Karpas-422 (cell line): ENCODE data around the gene CEP112. TPM values are rescaled to one million over a fixed set of nuclear protein-coding genes. Genes with fewer than 3 reads are reported as not detected.

Source experiments
- DNase-seq: peaks from one replicate; pipeline ENCODE4 v3.0.0-alpha.2; 2015
- H2AFZ ChIP-seq: fragments of 200-600 bp; sonication (generic); 2 replicates; pipeline ENCODE4 v1.6.1; 2014; ENCODE audit warnings: antibody characterized with exemption, low read length, mixed read lengths
- H3K27ac ChIP-seq: fragments of 200-600 bp; sonication (generic); 2 replicates; pipeline ENCODE4 v1.5.1; 2014; ENCODE audit warnings: mild to moderate bottlenecking, low read length, moderate library complexity
- H3K27me3 ChIP-seq: fragments of 200-600 bp; sonication (generic); 2 replicates; pipeline ENCODE4 v1.6.1; 2014; ENCODE audit warnings: low read length, mixed read lengths
- H3K36me3 ChIP-seq: fragments of 200-600 bp; sonication (generic); 2 replicates; pipeline ENCODE4 v1.6.1; 2014; ENCODE audit warnings: low read length, mixed read lengths; ENCODE audit not compliant: insufficient read depth
- H3K4me1 ChIP-seq: fragments of 200-600 bp; sonication (generic); 2 replicates; pipeline ENCODE4 v1.6.1; 2014; ENCODE audit warnings: mild to moderate bottlenecking, low read length, mixed read lengths
- H3K4me2 ChIP-seq: fragments of 200-600 bp; sonication (generic); 2 replicates; pipeline ENCODE4 v1.6.1; 2014; ENCODE audit warnings: low read length, low read depth, mild to moderate bottlenecking; ENCODE audit not compliant: poor library complexity, severe bottlenecking
- H3K4me3 ChIP-seq: fragments of 200-600 bp; sonication (generic); 2 replicates; pipeline ENCODE4 v1.5.1; 2014; ENCODE audit warnings: mild to moderate bottlenecking, antibody characterized with exemption, low read length, mixed read lengths
- H3K79me2 ChIP-seq: fragments of 200-600 bp; sonication (generic); 2 replicates; pipeline ENCODE4 v1.6.1; 2014; ENCODE audit warnings: mild to moderate bottlenecking, low read length, mixed read lengths
- H3K9ac ChIP-seq: fragments of 200-600 bp; sonication (generic); 2 replicates; pipeline ENCODE4 v1.6.0; 2014; ENCODE audit warnings: low read length
- H3K9me2 ChIP-seq: fragments of 200-600 bp; sonication (generic), shearing (Covaris generic); replicated peaks from 2 replicates; pipeline ENCODE4 v1.6.0; 2014; ENCODE audit warnings: mild to moderate bottlenecking, low read length, moderate library complexity; ENCODE audit not compliant: insufficient read depth
- H3K9me3 ChIP-seq: fragments of 300-700, 200-600 bp; sonication (generic); 2 replicates; pipeline ENCODE4 v1.6.1; 2014; ENCODE audit warnings: low read length, mixed read lengths
- H4K20me1 ChIP-seq: fragments of 200-600 bp; sonication (generic); 2 replicates; pipeline ENCODE4 v1.6.1; 2014; ENCODE audit warnings: mild to moderate bottlenecking, antibody characterized with exemption, low read length, low read depth; ENCODE audit not compliant: insufficient read depth
- total RNA-seq: library from RNA; depleted of rRNA; stranded (reverse); fragments of >200 nt; shearing (Covaris generic); gene quantifications from 2 replicates; pipeline ENCODE4 v1.2.3, GENCODE V29; 2014; ENCODE audit warnings: low replicate concordance

The CEP112 gene
- total RNA-seq, 1 experiment from 2014 or later, result not detected

DNA sequence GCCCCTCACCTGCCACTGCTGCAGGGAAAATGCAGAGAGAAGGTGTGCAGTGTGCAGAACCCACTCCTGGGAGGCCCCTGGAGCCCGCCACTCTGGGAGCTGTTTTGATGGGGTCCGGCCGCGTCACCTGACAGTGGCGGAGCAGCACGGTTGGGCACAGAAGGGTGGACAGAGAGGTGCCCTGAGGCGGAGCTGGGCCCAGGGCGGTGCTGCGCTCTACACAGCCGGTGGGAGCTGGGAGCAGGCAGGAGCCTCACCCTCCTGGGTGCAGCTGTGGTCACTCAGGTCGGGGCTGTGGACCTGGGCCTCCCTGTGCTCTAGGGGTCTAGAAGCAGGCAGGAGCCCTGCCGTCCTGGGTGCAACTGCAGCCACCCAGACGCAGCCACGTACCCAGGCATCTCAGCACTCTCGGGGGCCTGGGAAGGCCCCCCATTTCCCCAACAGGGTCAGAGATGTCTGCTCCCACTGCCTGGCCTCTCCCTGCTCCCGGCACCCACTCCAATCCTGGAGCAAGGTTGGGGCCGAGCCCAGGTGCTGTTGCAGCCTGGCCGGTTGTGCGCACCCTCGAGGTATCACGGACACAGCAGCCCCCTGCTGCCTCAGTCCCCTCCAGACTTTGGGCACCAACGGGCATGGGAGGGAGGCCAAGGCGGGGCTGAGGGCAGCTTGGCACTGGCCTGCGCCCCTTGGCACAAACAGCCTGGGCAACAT lies 326.1 kb downstream of the CEP112 start:
- no peaks in the 10 kb centered on the region for H3K79me2 ChIP-seq
- no peaks in the 10 kb centered on the region for H3K4me1 ChIP-seq
- no peak overlapping the region for H2AFZ ChIP-seq
- no peaks in the 10 kb centered on the region for H4K20me1 ChIP-seq
- H3K9ac ChIP-seq, result no peak overlapping the region
- no peak overlapping the region for H3K27ac ChIP-seq
- H3K9me2 ChIP-seq, result no peaks in the 10 kb centered on the region
- H3K9me3 ChIP-seq, result no peaks in the 10 kb centered on the region
- H3K36me3 ChIP-seq, result no peaks in the 10 kb centered on the region
- H3K4me2 ChIP-seq, result no peak overlapping the region
- no peak overlapping the region for H3K4me3 ChIP-seq
- no peak for DNase-seq
- H3K27me3 ChIP-seq, result no peaks in the 10 kb centered on the region

- H3K36me3 ChIP-seq, result no peaks in the 10 kb centered on the region
- H3K9me2 ChIP-seq, result no peaks in the 10 kb centered on the region
- H2AFZ ChIP-seq, result no peak overlapping the region
- H3K9me3 ChIP-seq, result no peaks in the 10 kb centered on the region
- DNase-seq, result no peak
- H3K27me3 ChIP-seq, result no peaks in the 10 kb centered on the region
- no peak overlapping the region for H3K4me2 ChIP-seq
- H3K4me1 ChIP-seq, result no peaks in the 10 kb centered on the region
- no peak overlapping the region for H3K27ac ChIP-seq
- no peak overlapping the region for H3K9ac ChIP-seq
- no peaks in the 10 kb centered on the region for H4K20me1 ChIP-seq
- no peaks in the 10 kb centered on the region for H3K79me2 ChIP-seq
- no peak overlapping the region for H3K4me3 ChIP-seq
Measured at GRCh38 chr17:65864394-65864793, 327.5 kb downstream of the CEP112 start.

GRCh38 chr17:65857718-65858117 lies 334.2 kb downstream of the CEP112 start:
- no peak overlapping the region for H2AFZ ChIP-seq
- H3K4me1 ChIP-seq, result no peaks in the 10 kb centered on the region
- H3K9ac ChIP-seq, result no peak overlapping the region
- H3K79me2 ChIP-seq, result no peaks in the 10 kb centered on the region
- no peaks in the 10 kb centered on the region for H3K9me2 ChIP-seq
- no peak overlapping the region for H3K4me2 ChIP-seq
- H3K9me3 ChIP-seq, result no peaks in the 10 kb centered on the region
- no peak overlapping the region for H3K4me3 ChIP-seq
- no peak for DNase-seq
- no peaks in the 10 kb centered on the region for H4K20me1 ChIP-seq
- H3K27me3 ChIP-seq, result no peaks in the 10 kb centered on the region
- no peak overlapping the region for H3K27ac ChIP-seq
- no peaks in the 10 kb centered on the region for H3K36me3 ChIP-seq

GRCh38 chr17:65856865-65857264 lies 335.1 kb downstream of the CEP112 start:
- Histone ChIP-seq H3K36me3 (no peaks in the 10 kb centered on the region), H3K4me1 (no peaks in the 10 kb centered on the region), H3K27me3 (no peaks in the 10 kb centered on the region), H3K9me3 (no peaks in the 10 kb centered on the region), H3K4me3 (no peak overlapping the region), H3K9ac (no peak overlapping the region), H2AFZ (no peak overlapping the region), H3K9me2 (no peaks in the 10 kb centered on the region), H3K79me2 (no peaks in the 10 kb centered on the region), H3K4me2 (no peak overlapping the region), H4K20me1 (no peaks in the 10 kb centered on the region), H3K27ac (no peak overlapping the region)
- DNase-seq, result no peak

GRCh38 chr17:65855675-65856074 lies 336.3 kb downstream of the CEP112 start:
- no peak overlapping the region for H3K4me3 ChIP-seq
- H3K9me3 ChIP-seq, result no peaks in the 10 kb centered on the region
- H3K27me3 ChIP-seq, result no peaks in the 10 kb centered on the region
- no peaks in the 10 kb centered on the region for H3K9me2 ChIP-seq
- H3K4me1 ChIP-seq, result no peaks in the 10 kb centered on the region
- no peak overlapping the region for H3K4me2 ChIP-seq
- H3K27ac ChIP-seq, result no peak overlapping the region
- DNase-seq, result no peak
- H4K20me1 ChIP-seq, result no peaks in the 10 kb centered on the region
- H2AFZ ChIP-seq, result no peak overlapping the region
- no peaks in the 10 kb centered on the region for H3K79me2 ChIP-seq
- no peaks in the 10 kb centered on the region for H3K36me3 ChIP-seq
- no peak overlapping the region for H3K9ac ChIP-seq

DNA sequence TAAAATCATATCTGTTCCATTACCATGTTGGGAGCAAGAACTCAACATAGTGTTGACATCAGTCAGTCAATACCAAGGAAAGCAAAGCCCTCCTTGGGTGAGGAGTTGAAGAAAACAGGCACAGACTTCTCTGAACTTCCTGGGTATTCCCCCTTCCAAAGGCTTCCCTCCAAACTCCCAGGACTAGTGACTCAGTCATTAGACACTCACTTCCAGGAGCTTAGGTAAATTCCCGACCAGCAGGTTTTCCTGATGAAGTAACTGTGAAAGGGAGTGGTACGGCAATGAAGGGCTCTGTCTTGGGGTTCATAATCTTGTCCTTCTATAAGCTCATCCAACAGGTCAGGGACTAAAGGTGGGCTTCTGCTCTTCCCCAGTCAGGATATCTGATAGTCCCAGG lies 336.7 kb downstream of the CEP112 start:
- Histone ChIP-seq H3K4me2 (no peak overlapping the region), H3K36me3 (no peaks in the 10 kb centered on the region), H3K27me3 (no peaks in the 10 kb centered on the region), H3K4me1 (no peaks in the 10 kb centered on the region), H3K4me3 (no peak overlapping the region), H3K79me2 (no peaks in the 10 kb centered on the region), H3K27ac (no peak overlapping the region), H4K20me1 (no peaks in the 10 kb centered on the region), H3K9ac (no peak overlapping the region), H2AFZ (no peak overlapping the region), H3K9me2 (no peaks in the 10 kb centered on the region), H3K9me3 (no peaks in the 10 kb centered on the region)
- DNase-seq, result no peak

GRCh38 chr17:65853816-65854215 lies 338.1 kb downstream of the CEP112 start:
- Histone ChIP-seq H3K9ac (no peak overlapping the region), H3K79me2 (no peaks in the 10 kb centered on the region)

DNA sequence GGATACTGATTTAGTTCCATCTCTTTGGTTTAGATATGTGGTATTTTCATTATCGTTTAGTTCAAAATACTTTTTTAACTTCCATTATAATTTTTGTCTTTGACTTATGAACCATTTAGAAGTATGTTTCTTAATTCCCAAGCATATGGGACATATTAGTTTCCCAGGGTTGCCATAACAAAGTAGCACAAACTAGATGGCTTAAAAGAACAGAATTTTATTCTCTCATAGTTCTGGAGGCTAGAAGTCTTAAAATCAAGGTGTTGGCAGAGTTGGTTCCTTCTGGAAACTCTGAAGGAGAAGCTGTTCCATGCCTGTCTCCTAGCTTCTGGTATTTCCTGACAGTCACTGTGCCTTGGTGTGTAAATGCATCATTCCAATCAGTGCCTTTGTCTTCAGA lies 339.0 kb downstream of the CEP112 start:
- H3K9ac ChIP-seq, result no peak overlapping the region
- H3K27ac ChIP-seq, result no peak overlapping the region
- H3K79me2 ChIP-seq, result no peaks in the 10 kb centered on the region
- H2AFZ ChIP-seq, result no peak overlapping the region
- H3K4me2 ChIP-seq, result no peak overlapping the region
- no peak overlapping the region for H3K4me3 ChIP-seq
- DNase-seq, result no peak
- H3K9me2 ChIP-seq, result no peaks in the 10 kb centered on the region
- no peaks in the 10 kb centered on the region for H3K9me3 ChIP-seq
- H3K36me3 ChIP-seq, result no peaks in the 10 kb centered on the region
- no peaks in the 10 kb centered on the region for H4K20me1 ChIP-seq
- H3K27me3 ChIP-seq, result no peaks in the 10 kb centered on the region; the same call in 1 of the 2 replicates
- H3K4me1 ChIP-seq, result no peaks in the 10 kb centered on the region

More at GRCh38 chr17:65853816-65854215, 338.1 kb downstream of the CEP112 start:
- H3K27ac ChIP-seq, result no peak overlapping the region
- H3K4me3 ChIP-seq, result no peak overlapping the region
- H3K4me2 ChIP-seq, result no peak overlapping the region
- no peaks in the 10 kb centered on the region for H3K9me2 ChIP-seq
- no peak for DNase-seq
- H2AFZ ChIP-seq, result no peak overlapping the region
- no peaks in the 10 kb centered on the region for H3K36me3 ChIP-seq
- no peaks in the 10 kb centered on the region for H3K4me1 ChIP-seq
- H3K27me3 ChIP-seq, result no peaks in the 10 kb centered on the region; the same call in 1 of the 2 replicates
- H4K20me1 ChIP-seq, result no peaks in the 10 kb centered on the region
- H3K9me3 ChIP-seq, result no peaks in the 10 kb centered on the region
